Stimulated activated naive B cell treated with anti-CD40 and anti-IgM and Interleukin-4, amounts not matched to agents 10 μg/mL and 1 μg/mL and 100 μg/mL, for 72 hours (primary cell): ENCODE results near the gene ACACA.
"Not testable (repeated sequence)": the region's sequence is repeated elsewhere in the genome, so short reads cannot be mapped to it uniquely, and the experiment has no call there.

Experiments
- ATAC-seq, 2 donors: fragments of 150-1000 bp; cut with Tn5 transposase; replicated peaks; 2 replicates each; pipeline ENCODE4 v1.10.0; 2021; ENCODE audit warnings: moderate library complexity in 1 of 2
- DNase-seq: peaks from one replicate; pipeline ENCODE4 v3.0.0; 2021
- H3K27ac Mint-ChIP-seq: one replicate; pipeline ENCODE4 v1.8.0; 2022; ENCODE audit warnings: mild to moderate bottlenecking, mixed read lengths
- H3K27me3 Mint-ChIP-seq, 2 donors: one replicate each; pipeline ENCODE4 v1.8.0; 2022; ENCODE audit warnings: mixed read lengths in 2 of 2
- H3K36me3 Mint-ChIP-seq, 2 donors: one replicate each; pipeline ENCODE4 v1.8.0; 2022; ENCODE audit warnings: mixed read lengths in 2 of 2, mild to moderate bottlenecking in 1 of 2
- H3K4me1 Mint-ChIP-seq, 2 donors: one replicate each; pipeline ENCODE4 v1.8.0; 2022; ENCODE audit warnings: mixed read lengths in 2 of 2, mild to moderate bottlenecking in 1 of 2
- H3K4me3 Mint-ChIP-seq, 2 donors: one replicate each; pipeline ENCODE4 v1.8.0; 2022; ENCODE audit warnings: mild to moderate bottlenecking in 2 of 2, mixed read lengths in 2 of 2, moderate library complexity in 1 of 2
- H3K9me3 Mint-ChIP-seq, 2 donors: one replicate each; pipeline ENCODE4 v1.8.0; 2022; ENCODE audit warnings: mixed read lengths in 2 of 2, mild to moderate bottlenecking in 1 of 2

ACACA gene

GRCh38 chr17:37090941-37091340 is 315.7 kb downstream of the ACACA start:
- Mint-ChIP-seq H3K36me3 (peaks cover 50 to 82% of the 10 kb centered on the region in 2 donors), H3K27ac (no peak overlapping the region), H3K27me3 (no peaks in the 10 kb centered on the region), H3K4me1 (peaks cover 9 to 11% of the 10 kb centered on the region in 2 donors), H3K4me3 (no peak overlapping the region), H3K9me3 (no peaks in the 10 kb centered on the region)
- ATAC-seq: no peak
- DNase-seq: no peak

- H3K4me3 Mint-ChIP-seq: no peak overlapping the region
- H3K9me3 Mint-ChIP-seq: no peaks in the 10 kb centered on the region
- H3K27me3 Mint-ChIP-seq: no peaks in the 10 kb centered on the region
- H3K36me3 Mint-ChIP-seq: peaks cover 51 to 82% of the 10 kb centered on the region in 2 donors
- peak; percentile 38 to 57 for ATAC-seq
- peaks cover 9 to 11% of the 10 kb centered on the region in 2 donors for H3K4me1 Mint-ChIP-seq
- peak overlapping the region; percentile 31 for H3K27ac Mint-ChIP-seq
- no peak for DNase-seq
Observed at GRCh38 chr17:37089956-37090355, 316.7 kb downstream of the ACACA start.

DNA sequence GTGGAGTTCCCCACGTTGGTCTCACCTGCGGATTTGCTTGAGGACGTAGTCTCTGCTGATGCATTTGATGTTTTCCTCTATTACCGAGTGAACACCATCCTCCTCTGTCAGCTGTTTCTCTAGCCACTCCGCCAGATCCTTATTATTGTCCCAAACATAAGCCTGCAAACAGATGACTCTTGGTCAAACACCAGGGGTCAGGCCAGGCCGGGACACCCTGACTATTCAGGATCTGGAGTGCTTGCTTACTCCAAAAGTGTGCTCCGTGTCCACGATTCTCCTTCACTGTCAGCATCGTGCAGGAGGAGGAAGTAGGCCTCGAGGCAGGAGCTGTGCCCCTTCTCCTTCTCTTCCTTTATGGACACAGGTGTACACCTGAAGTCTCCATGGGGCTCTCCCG is 317.7 kb downstream of the ACACA start:
- H3K36me3 Mint-ChIP-seq: peaks cover 54 to 81% of the 10 kb centered on the region in 2 donors
- H3K27ac Mint-ChIP-seq: no peak overlapping the region
- DNase-seq (no peak), ATAC-seq (no peak)
- peaks cover 9 to 11% of the 10 kb centered on the region in 2 donors for H3K4me1 Mint-ChIP-seq
- no peaks in the 10 kb centered on the region for H3K27me3 Mint-ChIP-seq
- no peak overlapping the region for H3K4me3 Mint-ChIP-seq
- H3K9me3 Mint-ChIP-seq: no peaks in the 10 kb centered on the region

DNA sequence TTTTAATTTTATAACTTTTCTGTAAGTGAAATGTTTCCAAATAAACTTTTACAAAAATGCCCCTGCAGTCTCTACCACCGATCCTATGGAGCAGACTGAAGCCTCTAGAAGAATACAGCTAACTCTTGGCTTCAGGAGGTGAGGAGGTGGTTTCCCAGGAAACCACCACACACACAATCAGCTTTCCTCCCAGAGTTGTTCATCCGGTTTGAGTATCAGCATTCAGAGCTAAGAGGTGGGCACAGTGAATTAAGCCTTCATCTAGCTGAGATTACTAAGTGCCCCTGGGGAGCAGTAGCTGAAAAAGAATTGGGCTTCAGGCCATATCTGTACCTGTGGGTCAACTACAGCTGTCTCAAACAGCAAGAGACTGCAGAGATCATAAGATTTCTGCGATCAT is 318.2 kb downstream of the ACACA start:
- no peaks in the 10 kb centered on the region for H3K9me3 Mint-ChIP-seq
- peaks cover 9 to 11% of the 10 kb centered on the region in 2 donors for H3K4me1 Mint-ChIP-seq
- H3K4me3 Mint-ChIP-seq: no peak overlapping the region
- H3K27me3 Mint-ChIP-seq: no peaks in the 10 kb centered on the region
- DNase-seq (no peak), ATAC-seq (no peak)
- no peak overlapping the region for H3K27ac Mint-ChIP-seq
- H3K36me3 Mint-ChIP-seq: peaks cover 53 to 79% of the 10 kb centered on the region in 2 donors

DNA sequence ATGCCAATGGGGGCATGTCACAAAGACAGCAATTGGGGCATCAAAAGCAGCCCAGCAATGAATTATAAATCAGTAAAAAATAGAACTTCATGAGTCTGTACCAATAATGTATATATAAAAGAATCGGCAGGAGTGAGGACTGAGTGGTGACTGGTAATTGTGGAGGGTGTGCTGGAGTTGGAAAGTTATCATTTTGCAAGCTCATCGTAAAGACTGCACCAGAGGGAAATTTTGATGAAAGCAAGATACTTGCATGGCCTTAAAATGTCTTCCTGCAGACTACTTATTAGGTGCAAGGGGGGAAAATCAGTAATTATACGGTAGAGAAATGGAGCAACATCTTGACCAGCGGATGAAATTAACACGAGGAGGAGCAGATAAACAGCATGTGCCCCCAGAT is 319.0 kb downstream of the ACACA start:
- ATAC-seq (no peak), DNase-seq (no peak)
- Mint-ChIP-seq H3K27ac (no peak overlapping the region), H3K36me3 (peaks cover 48 to 73% of the 10 kb centered on the region in 2 donors), H3K4me3 (no peak overlapping the region), H3K27me3 (no peaks in the 10 kb centered on the region), H3K4me1 (peaks cover 9 to 11% of the 10 kb centered on the region in 2 donors), H3K9me3 (no peaks in the 10 kb centered on the region)

DNA sequence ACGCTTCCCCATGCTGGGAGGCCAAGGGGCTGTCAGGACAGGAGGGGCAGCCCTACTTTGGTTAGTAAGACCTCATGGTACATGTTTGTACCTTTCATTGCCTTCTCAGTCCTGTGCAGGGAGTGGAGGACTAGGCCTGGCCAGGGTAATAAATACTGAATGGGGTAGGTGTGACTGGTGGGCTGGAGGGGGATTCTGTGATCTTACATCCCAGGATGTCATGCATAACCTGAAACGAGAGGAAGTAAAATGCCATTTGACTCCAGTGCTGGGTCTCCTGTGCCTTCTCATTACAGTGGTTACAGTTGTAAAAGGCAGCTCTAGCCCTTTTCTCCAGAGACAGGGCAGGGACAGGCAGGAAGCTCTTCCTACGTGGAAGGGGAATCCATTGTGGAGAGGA is 319.7 kb downstream of the ACACA start:
- no peaks in the 10 kb centered on the region for H3K27me3 Mint-ChIP-seq
- no peak overlapping the region for H3K27ac Mint-ChIP-seq
- no peaks in the 10 kb centered on the region for H3K9me3 Mint-ChIP-seq
- H3K36me3 Mint-ChIP-seq: peaks cover 48 to 71% of the 10 kb centered on the region in 2 donors
- H3K4me3 Mint-ChIP-seq: no peak overlapping the region
- ATAC-seq (no peak), DNase-seq (no peak)
- H3K4me1 Mint-ChIP-seq: peaks cover 9 to 11% of the 10 kb centered on the region in 2 donors

DNA sequence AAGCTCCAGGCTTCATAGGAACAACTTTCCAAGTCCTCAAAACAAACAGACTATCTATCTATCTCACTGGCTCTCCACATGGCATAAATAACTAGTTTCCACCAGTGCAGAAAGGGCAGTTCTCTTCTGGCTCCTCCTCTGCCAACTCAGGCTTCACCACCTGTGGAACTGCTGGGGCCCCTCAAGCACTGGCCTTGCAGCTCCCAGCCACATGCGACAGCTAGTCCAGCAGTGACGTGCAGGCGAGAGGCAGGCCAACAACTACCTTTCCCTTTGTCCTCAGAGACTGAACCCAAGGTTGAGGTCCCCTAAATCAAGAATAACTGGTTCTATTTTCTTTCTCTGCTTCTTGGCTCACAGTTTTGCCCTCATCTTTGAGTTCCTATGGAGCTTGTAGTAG is 320.3 kb downstream of the ACACA start:
- peaks cover 46 to 71% of the 10 kb centered on the region in 2 donors for H3K36me3 Mint-ChIP-seq
- H3K27me3 Mint-ChIP-seq: no peaks in the 10 kb centered on the region
- H3K27ac Mint-ChIP-seq: no peak overlapping the region
- no peak overlapping the region for H3K4me3 Mint-ChIP-seq
- peaks cover 9 to 11% of the 10 kb centered on the region in 2 donors for H3K4me1 Mint-ChIP-seq
- no peak for DNase-seq
- ATAC-seq: no peak
- H3K9me3 Mint-ChIP-seq: no peaks in the 10 kb centered on the region

GRCh38 chr17:37084372-37084771 is 322.3 kb downstream of the ACACA start:
- Mint-ChIP-seq H3K36me3 (peaks cover 42 to 62% of the 10 kb centered on the region in 2 donors), H3K4me3 (no peak overlapping the region), H3K27me3 (no peaks in the 10 kb centered on the region), H3K9me3 (peaks cover 4 to 5% of the 10 kb centered on the region in 2 donors), H3K4me1 (peaks cover 0 to 2% of the 10 kb centered on the region in 2 donors), H3K27ac (no peak overlapping the region)
- DNase-seq: no peak
- no peak for ATAC-seq

DNA sequence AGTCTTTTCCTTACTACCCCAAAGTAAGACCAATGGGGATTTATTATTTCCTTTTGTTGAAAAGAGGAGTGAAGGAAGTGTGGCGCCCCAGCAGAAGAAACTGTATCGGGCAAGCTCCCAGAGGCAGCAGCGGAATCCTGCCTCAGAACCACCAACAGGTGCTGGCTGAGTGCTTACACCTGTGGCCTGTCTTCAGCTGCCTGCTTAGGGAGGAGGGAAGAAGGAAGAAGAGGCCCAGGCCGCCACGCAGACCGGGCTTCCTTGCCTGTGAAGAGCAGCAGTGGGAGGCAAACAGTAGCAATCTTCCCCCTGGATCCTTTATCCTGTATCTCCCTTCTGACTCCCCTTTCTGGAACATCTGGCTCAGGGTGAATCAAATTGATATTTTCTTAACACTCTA is 323.2 kb downstream of the ACACA start:
- H3K27me3 Mint-ChIP-seq: no peaks in the 10 kb centered on the region
- H3K27ac Mint-ChIP-seq: peak overlapping the region; percentile 37
- DNase-seq: no peak
- H3K4me3 Mint-ChIP-seq: no peak overlapping the region
- H3K36me3 Mint-ChIP-seq: peaks cover 39 to 55% of the 10 kb centered on the region in 2 donors
- no peak for ATAC-seq
- no peaks in the 10 kb centered on the region for H3K4me1 Mint-ChIP-seq
- peaks cover 6% of the 10 kb centered on the region in 2 donors for H3K9me3 Mint-ChIP-seq

- no peak for ATAC-seq
- Mint-ChIP-seq H3K4me3 (no peak overlapping the region), H3K27me3 (no peaks in the 10 kb centered on the region), H3K4me1 (no peaks in the 10 kb centered on the region), H3K36me3 (peaks cover 36 to 50% of the 10 kb centered on the region in 2 donors), H3K9me3 (peaks cover 6% of the 10 kb centered on the region in 2 donors), H3K27ac (peak overlapping the region; percentile 2)
- no peak for DNase-seq
Observed at GRCh38 chr17:37082985-37083384, 323.7 kb downstream of the ACACA start.

DNA sequence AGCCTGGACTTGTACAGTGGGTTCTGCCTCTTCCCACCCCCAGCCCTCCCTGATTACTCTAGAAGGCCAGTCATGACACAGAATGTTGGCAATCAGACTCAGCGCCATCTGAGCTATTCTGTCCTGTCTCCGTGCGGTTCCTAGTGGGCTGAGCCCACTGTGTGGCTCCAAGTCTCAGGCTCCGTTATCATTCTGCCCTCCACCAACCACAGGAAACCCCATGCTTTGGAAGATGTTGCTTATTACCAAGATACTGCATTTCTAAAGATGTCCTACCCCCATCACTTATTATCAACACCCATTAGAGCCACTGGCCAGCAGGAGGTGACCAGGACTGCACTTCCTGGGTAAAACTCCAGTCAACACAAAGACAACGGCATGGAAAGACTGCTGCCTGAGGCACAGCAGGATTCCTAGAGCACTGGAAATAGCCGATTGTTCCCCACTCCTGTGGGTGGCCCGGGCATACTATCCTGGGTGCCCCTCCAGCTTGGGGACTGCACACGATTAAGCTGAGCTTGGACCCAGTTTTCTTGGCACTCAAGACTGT is 324.2 kb downstream of the ACACA start:
- peaks cover 6% of the 10 kb centered on the region in 2 donors for H3K9me3 Mint-ChIP-seq
- peak overlapping the region; percentile 1 for H3K27ac Mint-ChIP-seq
- H3K4me1 Mint-ChIP-seq: no peaks in the 10 kb centered on the region
- no peaks in the 10 kb centered on the region for H3K27me3 Mint-ChIP-seq
- no peak for ATAC-seq
- no peak for DNase-seq
- peaks cover 30 to 44% of the 10 kb centered on the region in 2 donors for H3K36me3 Mint-ChIP-seq
- no peak overlapping the region for H3K4me3 Mint-ChIP-seq

DNA sequence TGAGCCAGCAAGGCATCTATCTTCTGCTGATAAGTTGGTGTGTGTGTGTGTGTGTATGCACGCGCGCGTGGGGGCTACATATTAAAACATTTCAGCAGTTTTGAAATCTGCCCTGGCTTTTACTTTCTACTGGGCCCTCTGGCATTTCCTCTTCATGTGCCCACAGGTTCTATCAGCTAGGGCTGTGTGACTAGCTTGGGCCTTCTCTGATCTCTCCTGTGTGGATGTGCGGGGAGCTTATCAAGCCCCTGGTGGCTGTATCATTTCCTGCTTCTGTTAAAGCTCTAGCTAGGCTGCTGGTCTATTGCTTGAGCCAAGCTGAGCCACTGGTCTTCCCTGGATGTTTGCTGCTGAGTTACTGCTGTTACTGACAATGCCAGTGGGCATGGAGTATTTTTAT is 325.3 kb downstream of the ACACA start:
- H3K27ac Mint-ChIP-seq: no peak overlapping the region
- DNase-seq (no peak), ATAC-seq (no peak)
- peaks cover 20 to 35% of the 10 kb centered on the region in 2 donors for H3K36me3 Mint-ChIP-seq
- H3K27me3 Mint-ChIP-seq: no peaks in the 10 kb centered on the region
- no peak overlapping the region for H3K4me3 Mint-ChIP-seq
- no peaks in the 10 kb centered on the region for H3K4me1 Mint-ChIP-seq
- H3K9me3 Mint-ChIP-seq: peaks cover 6% of the 10 kb centered on the region in 2 donors

DNA sequence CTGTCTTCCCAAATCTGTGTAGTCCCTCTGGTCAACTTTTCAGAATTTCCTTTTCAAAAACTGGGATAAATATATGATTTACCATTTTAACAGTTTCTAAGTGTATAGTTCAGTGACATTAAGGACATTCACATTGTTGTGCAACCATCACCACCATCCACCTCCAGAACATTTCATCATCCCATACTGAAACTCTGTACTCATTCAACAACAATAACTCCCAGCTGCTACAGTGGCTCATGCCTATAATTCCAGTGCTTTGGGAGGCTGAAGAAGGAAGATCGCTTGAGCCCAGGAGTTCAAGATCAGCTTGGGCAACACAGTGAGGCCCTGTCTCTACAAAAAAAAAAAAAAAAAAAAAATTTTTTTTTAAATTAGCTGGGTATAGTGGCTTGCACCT is 326.9 kb downstream of the ACACA start:
- Mint-ChIP-seq H3K27ac (no peak overlapping the region), H3K27me3 (no peaks in the 10 kb centered on the region), H3K4me3 (no peak overlapping the region), H3K4me1 (no peaks in the 10 kb centered on the region), H3K36me3 (peaks cover 11 to 19% of the 10 kb centered on the region in 2 donors), H3K9me3 (peaks cover 6% of the 10 kb centered on the region in 2 donors)
- DNase-seq: no peak
- ATAC-seq: no peak

DNA sequence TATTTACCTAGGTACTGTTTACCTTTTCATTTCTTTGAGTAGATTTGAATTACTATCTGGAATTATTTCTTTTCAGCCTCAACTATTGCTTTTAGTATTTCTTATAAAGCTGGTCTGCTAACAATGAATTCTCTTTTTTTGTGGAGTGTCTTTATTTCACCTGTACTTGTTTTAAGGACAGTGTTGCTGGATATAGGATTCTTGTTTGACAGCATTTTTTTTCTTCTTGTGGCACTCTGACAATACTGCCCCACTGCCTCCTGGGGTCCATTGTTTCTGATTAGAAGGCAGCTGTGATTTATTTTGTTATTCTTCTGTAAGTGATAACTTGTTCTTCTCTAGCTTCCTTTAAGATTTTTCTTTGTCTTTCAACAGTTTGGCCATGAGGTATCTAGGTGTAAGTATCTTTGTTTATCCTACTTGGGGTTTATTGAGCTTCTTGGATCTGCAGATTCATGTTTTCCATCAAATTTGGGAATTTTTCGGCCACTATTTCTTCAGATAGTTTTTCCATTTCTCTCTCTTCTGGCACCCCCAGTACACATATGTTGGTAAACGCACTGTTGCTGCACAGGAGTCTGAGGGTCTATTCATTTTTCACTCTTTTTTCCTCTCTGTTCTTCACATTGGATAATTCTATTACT is 327.4 kb downstream of the ACACA start:
- DNase-seq (no peak), ATAC-seq (no peak)
- Mint-ChIP-seq H3K36me3 (peaks cover 6 to 14% of the 10 kb centered on the region in 2 donors), H3K4me1 (no peaks in the 10 kb centered on the region), H3K27ac (no peak overlapping the region), H3K4me3 (no peak overlapping the region), H3K27me3 (no peaks in the 10 kb centered on the region), H3K9me3 (peaks cover 6% of the 10 kb centered on the region in 2 donors)

GRCh38 chr17:37073464-37073863 is 333.2 kb downstream of the ACACA start:
- DNase-seq, H3K27me3 Mint-ChIP-seq, ATAC-seq, H3K4me3 Mint-ChIP-seq, H3K4me1 Mint-ChIP-seq, H3K27ac Mint-ChIP-seq, H3K36me3 Mint-ChIP-seq, H3K9me3 Mint-ChIP-seq: not testable (repeated sequence)
